Measurements from ENCODE around the gene FBXL14. TPM values are rescaled to one million over a fixed set of nuclear protein-coding genes. Genes with fewer than 3 reads are reported as not detected.
A peak's percentile ranks its signal among the peaks of the same experiment; 100 is the strongest.

The FBXL14 gene
- total and polyA plus RNA-seq, 2 of the 13 experiments (the other 11 are each of a cell fraction or from before 2014, with no cell fraction given): 7.0 to 7.4 TPM

- no peak for TF ChIP-seq PCBP2 (optimal IDR thresholded peaks at IDR 0.05; ENCODE audit: low read depth, low read length, poor library complexity, severe bottlenecking)
- TF ChIP-seq ATF2 (CRISPR knock-in tag; IDR thresholded peaks at IDR 0.05): peak; percentile 56
- TF ChIP-seq ZFAT (CRISPR knock-in tag; conservative IDR thresholded peaks at IDR 0.05): no peak
- no peak for TF ChIP-seq U2AF2 (IDR thresholded peaks at IDR 0.05; ENCODE audit: low read depth, low read length)
- no peak for TF ChIP-seq SP140L (CRISPR knock-in tag; IDR thresholded peaks at IDR 0.05; ENCODE audit: borderline replicate concordance)
- no peak for TF ChIP-seq RFX5 (IDR thresholded peaks at IDR 0.05; ENCODE audit: low read depth, low read length)
- TF ChIP-seq ZKSCAN5 (CRISPR knock-in tag; IDR thresholded peaks at IDR 0.05): no peak
- TF ChIP-seq TOPORS (CRISPR knock-in tag; IDR thresholded peaks at IDR 0.05): 0 out of 2 replicates have a peak, but pooled peaks have one; percentile 15
- TF ChIP-seq MED8 (CRISPR knock-in tag; IDR thresholded peaks at IDR 0.05; ENCODE audit: insufficient replicate concordance): no peak
- no peak for TF ChIP-seq FOXK2 (IDR thresholded peaks at IDR 0.05)
- TF ChIP-seq TBP (CRISPR knock-in tag; IDR thresholded peaks at IDR 0.05): no peak
- TF ChIP-seq MTERF4 (CRISPR knock-in tag; IDR thresholded peaks at IDR 0.05): no peak
- TF ChIP-seq, protein P1, sequence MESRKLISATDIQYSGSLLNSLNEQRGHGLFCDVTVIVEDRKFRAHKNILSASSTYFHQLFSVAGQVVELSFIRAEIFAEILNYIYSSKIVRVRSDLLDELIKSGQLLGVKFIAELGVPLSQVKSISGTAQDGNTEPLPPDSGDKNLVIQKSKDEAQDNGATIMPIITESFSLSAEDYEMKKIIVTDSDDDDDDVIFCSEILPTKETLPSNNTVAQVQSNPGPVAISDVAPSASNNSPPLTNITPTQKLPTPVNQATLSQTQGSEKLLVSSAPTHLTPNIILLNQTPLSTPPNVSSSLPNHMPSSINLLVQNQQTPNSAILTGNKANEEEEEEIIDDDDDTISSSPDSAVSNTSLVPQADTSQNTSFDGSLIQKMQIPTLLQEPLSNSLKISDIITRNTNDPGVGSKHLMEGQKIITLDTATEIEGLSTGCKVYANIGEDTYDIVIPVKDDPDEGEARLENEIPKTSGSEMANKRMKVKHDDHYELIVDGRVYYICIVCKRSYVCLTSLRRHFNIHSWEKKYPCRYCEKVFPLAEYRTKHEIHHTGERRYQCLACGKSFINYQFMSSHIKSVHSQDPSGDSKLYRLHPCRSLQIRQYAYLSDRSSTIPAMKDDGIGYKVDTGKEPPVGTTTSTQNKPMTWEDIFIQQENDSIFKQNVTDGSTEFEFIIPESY (CRISPR knock-in tag; IDR thresholded peaks at IDR 0.05): 0 out of 2 replicates have a peak, but pooled peaks have one; percentile 13
- TF ChIP-seq ZFP62 (CRISPR knock-in tag; IDR thresholded peaks at IDR 0.05): no peak
- no peak for TF ChIP-seq NFE2L2 (IDR thresholded peaks at IDR 0.05; ENCODE audit: low read length)
- TF ChIP-seq EED (CRISPR knock-in tag; IDR thresholded peaks at IDR 0.05): no peak
- no peak for TF ChIP-seq GTF3A (CRISPR knock-in tag; conservative IDR thresholded peaks at IDR 0.05)
- TF ChIP-seq SIN3B (IDR thresholded peaks at IDR 0.05; ENCODE audit: low read length): no peak
- no peak for TF ChIP-seq IKZF1 (IDR thresholded peaks at IDR 0.05)
- TF ChIP-seq ARID5B (CRISPR knock-in tag; IDR thresholded peaks at IDR 0.05): peak; percentile 82
- TF ChIP-seq MXD4 (CRISPR knock-in tag; IDR thresholded peaks at IDR 0.05): no peak
- TF ChIP-seq ZNF773 (CRISPR knock-in tag; IDR thresholded peaks at IDR 0.05; ENCODE audit: borderline replicate concordance): no peak
- TF ChIP-seq EP300 (IDR thresholded peaks at IDR 0.05; ENCODE audit: low read depth in 2 of 2, low read length in 2 of 2): peak in 1 of 2 experiments; percentile 55; a peak in 2 of 4 replicates
- no peak for TF ChIP-seq EP300 (CRISPR knock-in tag; IDR thresholded peaks at IDR 0.05; ENCODE audit: borderline replicate concordance)
Observed at GRCh38 chr12:1606021-1606622, 11.7 kb upstream of the FBXL14 start (continued).

Data from HepG2 (cell line).